ENCODE data around the gene PDZD2.
"Not testable (repeated sequence)": the region's sequence is repeated elsewhere in the genome, so short reads cannot be mapped to it uniquely, and the experiment has no call there.

PDZD2 gene

GRCh38 chr5:31755676-31756230 is 116.8 kb downstream of the PDZD2 start:
- no peak overlapping the region for H3K4me3 ChIP-seq (ENCODE audit: low read depth, low read length)
- TF ChIP-seq, protein P1, sequence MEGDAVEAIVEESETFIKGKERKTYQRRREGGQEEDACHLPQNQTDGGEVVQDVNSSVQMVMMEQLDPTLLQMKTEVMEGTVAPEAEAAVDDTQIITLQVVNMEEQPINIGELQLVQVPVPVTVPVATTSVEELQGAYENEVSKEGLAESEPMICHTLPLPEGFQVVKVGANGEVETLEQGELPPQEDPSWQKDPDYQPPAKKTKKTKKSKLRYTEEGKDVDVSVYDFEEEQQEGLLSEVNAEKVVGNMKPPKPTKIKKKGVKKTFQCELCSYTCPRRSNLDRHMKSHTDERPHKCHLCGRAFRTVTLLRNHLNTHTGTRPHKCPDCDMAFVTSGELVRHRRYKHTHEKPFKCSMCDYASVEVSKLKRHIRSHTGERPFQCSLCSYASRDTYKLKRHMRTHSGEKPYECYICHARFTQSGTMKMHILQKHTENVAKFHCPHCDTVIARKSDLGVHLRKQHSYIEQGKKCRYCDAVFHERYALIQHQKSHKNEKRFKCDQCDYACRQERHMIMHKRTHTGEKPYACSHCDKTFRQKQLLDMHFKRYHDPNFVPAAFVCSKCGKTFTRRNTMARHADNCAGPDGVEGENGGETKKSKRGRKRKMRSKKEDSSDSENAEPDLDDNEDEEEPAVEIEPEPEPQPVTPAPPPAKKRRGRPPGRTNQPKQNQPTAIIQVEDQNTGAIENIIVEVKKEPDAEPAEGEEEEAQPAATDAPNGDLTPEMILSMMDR (IDR thresholded peaks at IDR 0.05; ENCODE audit: low read depth, low read length), result no peak

GRCh38 chr5:31757806-31758205 is 118.9 kb downstream of the PDZD2 start:
- no peak overlapping the region for H3K4me3 ChIP-seq (ENCODE audit: low read depth, low read length)
- TF ChIP-seq, protein P1 (IDR thresholded peaks at IDR 0.05; ENCODE audit: low read depth, low read length), result no peak

DNA sequence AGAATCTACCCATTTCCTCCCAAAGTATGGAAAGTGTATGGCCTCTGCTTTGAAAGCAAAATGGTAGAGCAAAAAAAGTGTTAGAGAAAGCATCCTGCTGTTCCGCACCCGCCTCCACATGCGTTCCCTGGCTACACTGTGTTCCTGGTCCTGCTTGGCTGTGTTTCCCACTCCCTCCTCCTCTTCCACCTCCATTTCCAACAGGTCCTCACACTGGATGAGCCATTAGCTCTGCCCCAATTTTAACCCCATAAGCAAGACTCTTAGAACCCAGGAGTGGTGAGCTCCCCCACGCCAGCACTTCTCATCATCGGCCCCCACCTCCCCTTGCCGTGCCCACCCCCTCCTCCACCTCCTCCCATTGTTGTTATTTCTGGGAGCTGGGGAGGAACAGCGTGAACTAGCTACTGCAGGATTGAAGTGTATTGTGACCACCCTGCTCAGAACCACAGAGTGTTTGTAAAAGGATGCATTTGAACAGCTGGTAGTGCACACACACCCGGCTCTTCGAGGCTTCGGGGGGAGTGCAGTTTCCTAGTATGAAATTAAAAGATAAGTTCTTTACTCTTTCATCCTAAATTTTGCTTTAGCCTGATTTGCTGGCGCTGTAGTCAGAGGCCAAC is 120.0 kb downstream of the PDZD2 start:
- no peak overlapping the region for H3K4me3 ChIP-seq (ENCODE audit: low read depth, low read length)
- TF ChIP-seq, protein P1 (IDR thresholded peaks at IDR 0.05; ENCODE audit: low read depth, low read length), result no peak

- no peak overlapping the region for H3K4me3 ChIP-seq (ENCODE audit: low read depth, low read length)
These were observed 121.0 kb downstream of the PDZD2 start for GRCh38 chr5:31759925-31760324.

GRCh38 chr5:31761877-31762276 is 122.9 kb downstream of the PDZD2 start:
- no peak overlapping the region for H3K4me3 ChIP-seq (ENCODE audit: low read depth, low read length)
- TF ChIP-seq, protein P1 (IDR thresholded peaks at IDR 0.05; ENCODE audit: low read depth, low read length), result no peak

More at GRCh38 chr5:31759925-31760324, 121.0 kb downstream of the PDZD2 start:
- TF ChIP-seq, protein P1 (IDR thresholded peaks at IDR 0.05; ENCODE audit: low read depth, low read length), result no peak

GRCh38 chr5:31763424-31763823 is 124.5 kb downstream of the PDZD2 start:
- no peak overlapping the region for H3K4me3 ChIP-seq (ENCODE audit: low read depth, low read length)
- TF ChIP-seq, protein P1 (IDR thresholded peaks at IDR 0.05; ENCODE audit: low read depth, low read length), result no peak

GRCh38 chr5:31764687-31765086 is 125.8 kb downstream of the PDZD2 start:
- H3K4me3 ChIP-seq (ENCODE audit: low read depth, low read length), result not testable (repeated sequence)

Measured in WI38 (cell line).